NCI-H2196 treated with DMSO at 0.1 percent for 48 hours (cell line): Measurements from ENCODE around the gene NDUFV1.
"Not testable (repeated sequence)": the region's sequence is repeated elsewhere in the genome, so short reads cannot be mapped to it uniquely, and the experiment has no call there.

Experiments used
- DNase-seq: peaks from one replicate; lab custom pipeline; 2025; ENCODE audit not compliant: unreplicated experiment; lab: John Stamatoyannopoulos, UW

Gene NDUFV1

GRCh38 chr11:67585911-67586310, 20.8 kb upstream of the NDUFV1 start:
- DNase-seq, result no peak

- no peak for DNase-seq
Observed at GRCh38 chr11:67586568-67587250, 20.0 kb upstream of the NDUFV1 start.

- DNase-seq, result no peak
Observed at GRCh38 chr11:67588136-67588503, 18.6 kb upstream of the NDUFV1 start.

DNA sequence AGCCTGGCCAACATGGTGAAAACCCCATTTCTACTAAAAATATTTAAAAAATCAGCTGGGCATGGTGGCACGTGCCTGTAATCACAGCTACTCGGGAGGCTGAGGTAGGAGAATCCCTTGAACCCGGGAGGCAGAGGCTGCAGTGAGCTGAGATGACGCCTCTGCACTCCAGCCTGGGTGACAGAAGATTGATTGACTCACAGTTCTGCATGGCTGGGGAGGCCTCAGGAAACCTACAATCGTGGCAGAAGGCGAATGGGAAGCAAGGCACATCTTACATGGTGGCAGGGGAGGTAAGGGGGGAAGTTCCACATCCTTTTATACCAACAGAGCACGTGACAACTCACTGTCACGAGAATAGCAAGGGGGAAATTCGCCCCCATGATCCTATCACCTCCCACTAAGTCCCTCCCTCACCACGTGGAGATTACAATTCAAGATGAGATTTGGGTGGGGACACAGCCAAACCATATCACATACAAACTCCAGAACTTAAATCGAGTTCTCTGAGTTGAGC, 17.8 kb upstream of the NDUFV1 start:
- DNase-seq, result not testable (repeated sequence)

- DNase-seq, result no peak
Observed at GRCh38 chr11:67592880-67593564, 13.7 kb upstream of the NDUFV1 start.

GRCh38 chr11:67593565-67593905, 13.2 kb upstream of the NDUFV1 start:
- DNase-seq, result no peak

DNA sequence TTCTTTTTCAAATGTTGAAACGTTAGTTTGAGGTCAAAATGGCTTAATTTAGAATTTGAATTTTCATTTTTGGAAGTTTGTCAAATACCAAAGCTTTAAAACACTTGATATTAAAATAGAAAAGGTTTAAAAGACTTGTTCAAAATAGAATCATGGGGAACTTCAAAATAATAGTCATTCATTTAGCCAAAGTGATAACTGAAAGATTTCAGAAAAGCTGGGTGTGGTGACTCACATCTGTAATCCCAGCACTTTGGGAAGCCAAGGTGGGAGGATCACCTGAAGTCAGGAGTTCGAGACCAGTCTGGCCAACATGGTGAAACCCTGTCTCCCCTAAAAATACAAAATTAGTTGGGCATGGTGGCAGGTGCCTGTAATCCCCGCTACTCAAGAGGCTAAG, 12.3 kb upstream of the NDUFV1 start:
- DNase-seq, result no peak

DNA sequence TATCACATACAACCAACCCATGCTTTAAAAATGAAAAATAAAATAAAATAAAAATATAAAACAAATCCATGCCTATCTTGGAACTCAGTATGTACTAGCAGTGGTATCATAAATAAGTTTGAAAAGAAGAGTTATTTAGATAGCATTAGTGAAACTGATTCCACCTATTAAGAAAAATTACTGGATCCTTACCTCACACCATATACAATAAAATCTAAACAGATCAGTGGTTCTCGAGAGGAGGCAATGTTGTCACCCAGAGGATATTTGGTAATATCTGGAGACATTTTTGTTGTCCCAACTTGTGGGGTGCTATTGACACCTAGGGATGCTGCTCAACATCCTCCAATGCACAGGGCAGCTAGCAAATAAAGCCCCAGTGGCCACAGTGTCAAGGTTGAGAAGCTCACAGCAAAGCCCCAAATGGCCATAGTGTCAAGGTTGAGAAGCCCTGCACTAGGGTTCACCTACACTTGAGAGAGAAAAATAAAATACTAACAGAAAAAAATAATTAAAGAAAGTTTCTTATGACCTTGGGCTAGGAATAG, 9.9 kb upstream of the NDUFV1 start:
- no peak for DNase-seq

DNA sequence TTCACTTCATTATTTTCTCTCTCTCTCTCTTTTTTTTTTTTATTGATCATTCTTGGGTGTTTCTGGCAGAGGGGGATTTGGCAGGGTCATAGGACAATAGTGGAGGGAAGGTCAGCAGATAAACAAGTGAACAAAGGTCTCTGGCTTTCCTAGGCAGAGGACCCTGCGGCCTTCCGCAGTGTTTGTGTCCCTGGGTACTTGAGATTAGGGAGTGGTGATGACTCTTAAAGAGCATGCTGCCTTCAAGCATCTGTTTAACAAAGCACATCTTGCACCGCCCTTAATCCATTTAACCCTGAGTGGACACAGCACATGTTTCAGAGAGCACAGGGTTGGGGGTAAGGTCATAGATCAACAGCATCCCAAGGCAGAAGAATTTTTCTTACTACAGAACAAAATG, 9.3 kb upstream of the NDUFV1 start:
- DNase-seq, result not testable (repeated sequence)

GRCh38 chr11:67597963-67598362, 8.8 kb upstream of the NDUFV1 start:
- DNase-seq, result not testable (repeated sequence)

- no peak for DNase-seq
Observed at GRCh38 chr11:67599149-67599548, 7.6 kb upstream of the NDUFV1 start.

GRCh38 chr11:67600324-67601029, 6.3 kb upstream of the NDUFV1 start:
- DNase-seq, result no peak

GRCh38 chr11:67601098-67601497, 5.6 kb upstream of the NDUFV1 start:
- no peak for DNase-seq

DNA sequence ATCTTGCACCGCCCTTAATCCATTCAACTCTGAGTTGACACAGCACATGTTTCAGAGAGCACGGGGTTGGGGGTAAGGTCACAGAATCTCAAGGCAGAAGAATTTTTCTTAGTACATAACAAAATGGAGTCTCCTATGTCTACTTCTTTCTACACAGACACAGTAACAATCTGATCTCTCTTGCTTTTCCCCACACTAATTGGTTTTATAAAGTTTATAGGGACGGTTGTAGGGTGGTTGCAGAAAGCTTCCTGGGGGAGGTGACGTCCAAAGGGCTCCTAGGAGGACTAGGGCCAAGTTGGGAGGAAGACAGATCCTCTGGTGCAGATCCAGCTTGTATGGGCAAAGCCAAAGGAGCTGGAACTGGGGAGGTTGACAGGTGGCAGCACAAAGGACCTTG, 2.6 kb upstream of the NDUFV1 start:
- DNase-seq, result not testable (repeated sequence)

GRCh38 chr11:67604815-67605214, 1.9 kb upstream of the NDUFV1 start:
- no peak for DNase-seq

DNA sequence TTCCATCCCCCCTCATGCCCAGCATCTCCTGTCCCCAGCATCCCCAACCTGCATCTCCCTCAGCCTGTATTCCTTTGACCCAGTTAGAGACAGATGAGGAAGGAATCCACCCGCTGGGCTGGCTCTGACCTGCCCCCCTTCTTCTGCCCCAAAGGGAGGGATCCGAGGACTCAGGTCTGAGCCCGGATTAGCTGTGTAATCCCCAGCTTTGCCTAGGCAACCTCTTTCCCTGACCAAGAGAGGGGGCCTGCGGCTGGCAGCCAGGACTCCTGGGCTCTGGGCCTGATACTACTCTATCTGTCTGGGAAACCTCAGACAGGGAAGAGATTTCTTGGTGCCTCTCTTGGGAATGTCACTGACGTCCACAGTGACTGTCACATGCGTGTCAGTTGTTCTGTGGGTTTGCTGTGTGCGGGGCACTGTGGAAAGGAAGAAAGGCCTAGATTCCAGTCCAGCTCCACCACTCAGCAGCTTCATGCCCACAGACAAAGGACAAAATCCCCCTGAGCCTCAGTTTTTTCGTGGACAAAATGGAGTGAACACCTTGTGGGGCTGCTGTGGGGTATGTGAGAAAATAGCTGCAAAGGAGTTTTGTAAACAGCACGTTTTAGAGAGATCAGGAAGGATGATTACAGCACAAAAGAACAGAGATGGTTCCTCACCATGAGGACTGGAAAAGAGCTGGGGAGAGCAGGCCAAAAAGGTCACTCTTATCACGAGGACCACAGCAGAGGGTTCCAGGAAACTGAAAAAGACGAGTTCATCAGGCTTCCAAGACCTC, 1.3 kb upstream of the NDUFV1 start:
- no peak for DNase-seq

DNA sequence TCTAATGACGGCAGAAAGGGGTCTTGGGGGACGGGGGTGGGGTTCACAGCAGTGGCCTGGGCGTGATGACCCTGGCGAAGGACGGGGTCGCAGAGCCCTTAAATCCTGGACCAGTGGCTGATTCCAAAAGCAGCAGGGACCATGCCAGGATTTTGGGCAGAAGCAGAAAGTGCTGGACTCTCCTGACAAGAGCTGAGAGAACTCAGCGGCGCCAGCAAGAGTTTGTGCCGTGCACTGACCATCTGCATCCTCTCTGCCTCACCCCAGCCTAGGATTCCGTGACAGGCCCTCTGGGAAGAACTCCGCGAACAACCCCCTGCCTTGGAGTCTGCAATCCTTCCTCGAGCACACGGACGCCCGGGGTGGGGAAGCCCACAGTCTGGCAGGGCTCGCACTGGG, 644 bp upstream of the NDUFV1 start:
- DNase-seq, result no peak

DNA sequence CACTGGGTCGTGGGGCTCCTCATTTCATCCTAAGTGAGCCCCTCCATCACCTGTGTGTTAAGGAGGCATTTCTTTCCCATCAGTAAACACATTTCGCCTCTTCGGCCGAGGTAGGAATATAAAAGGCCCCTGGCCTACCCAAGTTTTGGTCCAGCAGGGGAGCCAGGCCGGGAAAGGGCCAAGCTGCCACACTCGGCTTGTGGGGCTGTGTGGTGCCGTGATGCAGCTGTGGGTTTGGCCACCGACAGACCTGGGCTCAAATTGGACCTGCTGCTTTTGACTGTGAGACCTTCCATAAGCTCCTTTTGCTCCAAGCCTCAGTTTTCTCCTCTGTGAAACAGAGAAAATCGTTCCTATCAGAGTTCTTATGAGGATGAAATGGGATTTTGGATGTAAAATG, 771 bp downstream of the NDUFV1 start:
- DNase-seq, result no peak

- DNase-seq, result no peak
Observed at GRCh38 chr11:67608486-67608885, 1.8 kb downstream of the NDUFV1 start.

DNA sequence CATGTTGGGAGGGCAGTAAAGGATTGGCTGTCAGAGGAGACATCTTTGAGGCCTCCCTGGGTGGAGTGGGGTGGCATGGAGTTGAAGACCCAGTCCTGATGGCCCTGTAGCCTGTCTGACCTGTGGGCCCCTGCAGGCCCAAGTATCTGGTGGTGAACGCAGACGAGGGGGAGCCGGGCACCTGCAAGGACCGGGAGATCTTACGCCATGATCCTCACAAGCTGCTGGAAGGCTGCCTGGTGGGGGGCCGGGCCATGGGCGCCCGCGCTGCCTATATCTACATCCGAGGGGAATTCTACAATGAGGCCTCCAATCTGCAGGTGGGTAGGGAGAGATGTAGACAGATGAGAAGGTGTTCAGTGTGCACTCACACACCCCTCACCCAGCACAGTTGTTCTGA, 2.6 kb downstream of the NDUFV1 start:
- no peak for DNase-seq

GRCh38 chr11:67610302-67610868, 3.6 kb downstream of the NDUFV1 start:
- no peak for DNase-seq
